GM21737 (cell line): ENCODE data around the gene ZNF536.

ENCODE experiments used
- ATAC-seq: cut with Tn5 transposase; IDR thresholded peaks from one replicate; pipeline ENCODE4 v1.9.1; 2021; ENCODE audit warnings: mild to moderate bottlenecking, moderate library complexity; ENCODE audit not compliant: unreplicated experiment

The ZNF536 gene

DNA sequence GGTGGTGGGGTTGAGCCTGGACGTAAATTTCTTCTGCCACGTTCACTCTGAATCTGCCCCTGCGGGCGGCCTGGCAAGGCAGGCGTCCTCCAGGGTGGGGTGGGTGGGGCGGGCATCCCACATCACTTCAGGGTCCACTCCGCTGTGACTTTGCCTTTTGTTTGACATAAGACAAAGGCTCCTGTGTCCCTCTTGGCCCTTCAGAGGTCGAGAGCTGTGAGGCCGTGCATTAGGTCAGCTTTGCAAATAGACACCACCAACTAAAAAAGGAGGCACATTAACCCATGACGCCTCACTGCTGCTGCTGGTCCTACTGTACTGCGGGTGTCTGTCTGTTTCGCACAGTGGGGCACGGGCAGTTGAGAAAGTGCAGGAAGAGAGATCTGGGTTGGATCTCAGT is 10.5 kb upstream of the ZNF536 start:
- no peak for ATAC-seq

DNA sequence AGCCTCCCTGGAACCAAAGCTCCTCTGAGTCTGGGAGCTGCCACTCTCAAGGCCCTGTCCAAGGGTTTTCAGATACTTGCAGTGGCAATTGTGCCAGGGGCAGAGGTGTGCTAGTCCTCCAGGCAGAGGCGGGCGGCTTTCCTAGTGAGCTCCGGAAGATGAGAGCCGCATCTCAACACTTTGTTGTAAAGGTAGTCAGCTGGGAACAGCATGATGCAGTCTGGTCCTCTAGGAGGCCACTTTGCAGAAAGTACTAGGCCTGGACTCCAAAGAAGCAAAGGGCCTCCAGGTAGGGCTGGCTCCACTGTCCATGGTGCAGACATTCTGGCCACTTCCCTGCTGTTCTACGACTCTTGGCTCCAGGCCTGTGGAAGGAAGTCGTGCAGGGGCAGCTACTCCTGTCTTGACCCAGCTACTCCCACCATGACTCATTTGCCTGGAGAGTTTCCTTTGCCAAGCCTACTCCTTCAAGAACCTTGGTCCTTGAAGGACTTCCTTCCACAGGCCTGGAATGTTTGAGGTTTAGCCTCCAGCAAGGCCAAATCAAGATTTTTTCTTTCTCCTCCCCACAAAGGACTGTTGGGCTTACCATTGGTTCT is 9.9 kb upstream of the ZNF536 start:
- ATAC-seq, result no peak

DNA sequence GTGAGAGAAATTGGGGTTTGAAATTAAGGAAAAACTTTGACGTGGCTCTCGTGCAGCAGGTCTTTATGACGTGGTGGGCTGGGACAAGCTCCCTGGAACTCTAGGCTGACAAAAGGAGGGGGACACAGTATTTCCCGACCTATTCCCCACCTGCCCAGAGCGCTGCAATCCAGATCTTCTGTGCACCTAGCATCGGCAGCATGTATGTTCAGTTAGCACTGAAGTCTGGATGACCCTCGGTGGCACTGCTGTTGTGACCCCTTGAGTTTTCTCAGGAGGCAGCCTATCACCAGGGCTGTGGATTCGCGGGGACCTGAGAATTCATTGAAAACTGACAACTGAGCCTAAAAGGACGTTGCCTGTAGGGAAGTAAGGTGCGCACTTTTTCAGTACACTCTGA is 9.1 kb upstream of the ZNF536 start:
- no peak for ATAC-seq

DNA sequence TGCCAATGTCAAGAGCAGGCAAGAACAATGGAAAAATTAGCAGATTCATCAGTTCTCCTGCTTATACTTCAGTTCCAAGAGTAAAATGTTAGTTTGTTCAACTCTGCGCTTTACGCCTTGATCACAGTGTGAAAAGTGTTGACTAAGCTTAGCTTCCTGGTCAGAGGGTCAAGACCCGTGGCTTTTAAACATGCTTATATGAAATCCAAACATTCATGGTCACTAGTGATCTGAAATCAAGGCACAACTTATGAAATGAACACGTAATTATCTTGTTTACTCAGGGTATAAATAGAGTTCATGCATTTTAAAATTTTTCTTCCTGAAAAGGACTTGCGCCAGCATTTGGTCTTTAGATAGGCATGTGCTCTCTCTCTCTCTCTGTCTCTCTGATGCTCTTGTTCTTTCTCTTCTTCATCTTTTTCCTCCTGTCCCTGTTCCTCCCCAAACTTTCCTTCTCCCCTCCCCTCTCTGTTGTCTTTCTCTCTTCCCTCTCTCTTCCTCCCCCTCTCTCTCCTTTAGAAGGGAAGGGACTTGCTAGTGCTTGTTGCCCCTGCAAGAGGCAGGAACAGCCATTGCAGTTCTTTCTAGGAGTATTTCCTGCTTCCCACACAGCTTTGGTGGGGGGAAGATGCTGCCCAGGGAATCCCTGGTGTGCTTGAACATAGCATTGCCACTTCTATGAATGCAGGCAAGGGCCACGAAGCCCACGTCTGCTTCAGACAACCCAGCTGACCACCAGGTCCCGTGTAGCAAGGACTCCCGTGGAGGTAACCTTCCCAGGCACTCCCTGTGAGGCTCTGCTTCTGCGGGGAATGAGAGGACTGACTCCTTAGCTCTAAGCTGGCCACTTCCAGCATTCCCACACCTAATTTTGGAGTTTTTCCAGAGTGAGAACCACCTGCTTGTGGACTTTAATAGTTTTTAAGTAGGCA is 7.1 kb upstream of the ZNF536 start:
- ATAC-seq, result no peak

DNA sequence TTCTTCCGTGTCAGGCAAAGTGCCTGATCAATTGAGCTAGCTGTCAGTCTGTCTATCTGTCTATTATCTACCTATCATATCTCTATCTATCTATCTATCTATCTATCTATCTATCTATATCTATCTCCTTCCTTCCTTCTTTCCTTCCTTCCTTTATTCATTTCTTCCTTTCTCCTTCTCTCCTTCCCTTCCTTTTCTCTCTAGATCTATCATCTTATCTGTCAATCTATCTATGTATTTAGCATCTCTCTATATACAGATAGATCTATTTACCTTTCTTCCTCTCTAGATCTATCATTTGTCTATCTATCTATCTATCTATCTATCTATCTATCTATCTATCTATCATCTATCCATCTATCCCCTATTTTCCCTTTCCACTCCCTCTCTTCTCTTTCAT is 5.9 kb upstream of the ZNF536 start:
- no peak for ATAC-seq

DNA sequence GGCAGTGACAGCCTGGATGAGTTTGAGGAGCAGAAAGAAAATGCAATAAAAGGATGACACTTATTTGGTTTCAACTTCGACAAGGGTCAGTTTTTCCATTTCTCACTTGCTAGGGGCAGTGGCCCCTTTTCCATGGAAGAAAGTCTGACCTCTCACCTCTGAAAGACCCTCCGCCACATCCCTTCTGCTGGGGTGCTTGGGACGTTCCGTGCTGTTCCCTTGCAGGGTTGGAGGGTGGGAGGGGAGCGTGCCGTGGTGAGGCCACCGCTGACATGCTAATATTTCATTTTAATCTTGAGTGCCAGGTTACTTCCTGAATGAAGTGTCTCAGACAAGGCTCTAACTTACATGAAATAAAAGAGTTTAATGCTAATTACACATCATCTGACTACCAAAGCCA is 5.2 kb upstream of the ZNF536 start:
- no peak for ATAC-seq

DNA sequence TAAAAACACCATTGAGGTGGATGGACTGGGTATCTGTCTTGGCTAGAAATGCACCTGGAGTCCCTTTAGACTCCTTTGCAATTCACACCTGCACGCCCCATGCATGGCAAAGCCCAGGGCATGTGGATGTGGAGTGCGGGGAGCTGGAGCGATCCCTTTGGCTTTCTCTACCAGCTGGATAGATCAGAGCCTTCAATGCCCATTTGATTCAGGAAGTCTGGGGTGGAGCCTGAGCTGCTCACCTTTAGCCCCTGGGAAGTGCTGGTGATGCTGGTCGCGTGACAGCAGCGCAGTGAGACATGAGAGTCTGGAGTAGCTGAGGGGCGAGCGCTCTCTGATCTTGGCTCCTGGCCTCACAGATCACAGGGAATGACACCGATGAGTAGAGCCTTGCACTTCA is 4.8 kb upstream of the ZNF536 start:
- no peak for ATAC-seq

DNA sequence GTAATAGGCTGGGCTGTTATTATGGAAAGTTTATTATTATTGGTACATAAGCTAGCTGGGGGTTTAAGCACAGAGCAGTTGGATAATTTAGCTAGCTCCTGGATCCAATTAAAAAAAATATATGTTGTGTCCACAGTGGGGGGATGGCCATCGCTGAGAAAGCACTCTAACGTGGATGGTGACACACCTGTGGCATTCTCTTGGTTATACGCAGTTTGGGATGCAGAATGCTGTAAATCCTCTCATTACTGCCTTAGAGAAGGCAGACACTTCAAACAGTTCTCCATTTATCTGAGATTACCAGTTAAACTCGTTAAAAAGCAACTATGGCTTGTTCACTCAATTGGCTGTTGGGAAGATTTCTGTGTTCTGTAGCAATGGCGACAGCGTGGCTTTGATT is 2.4 kb upstream of the ZNF536 start:
- no peak for ATAC-seq

DNA sequence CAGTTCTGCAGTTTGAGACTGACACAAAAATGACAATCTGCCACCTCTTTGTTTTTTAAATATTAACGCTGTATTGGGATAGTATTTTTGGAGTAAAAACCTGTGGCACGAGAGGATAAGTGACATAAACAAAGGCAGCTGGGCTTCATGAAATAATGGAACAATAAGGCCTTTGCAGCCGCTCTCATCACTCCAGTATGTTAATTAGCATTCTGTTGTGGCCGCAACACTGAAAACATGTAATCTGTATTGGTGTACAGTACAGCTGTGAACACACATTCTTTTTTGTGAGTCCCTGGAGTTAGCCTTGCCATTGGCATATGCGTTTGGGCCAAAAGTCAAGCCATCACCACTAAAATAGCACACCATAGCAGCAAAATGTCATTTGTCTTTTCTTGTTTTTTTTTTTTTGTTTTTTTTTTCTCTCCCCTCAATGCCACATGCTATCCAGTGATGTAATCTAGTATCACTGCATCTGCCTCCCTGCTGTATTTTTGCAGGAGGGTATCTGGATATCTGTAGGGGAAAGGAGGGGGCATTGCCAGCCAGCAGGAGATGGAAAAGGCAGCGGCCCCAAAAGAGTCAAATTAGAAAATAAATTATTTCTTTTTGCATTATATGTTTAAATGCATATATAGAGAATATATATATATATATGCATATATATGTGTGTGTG is 885 bp upstream of the ZNF536 start:
- no peak for ATAC-seq

DNA sequence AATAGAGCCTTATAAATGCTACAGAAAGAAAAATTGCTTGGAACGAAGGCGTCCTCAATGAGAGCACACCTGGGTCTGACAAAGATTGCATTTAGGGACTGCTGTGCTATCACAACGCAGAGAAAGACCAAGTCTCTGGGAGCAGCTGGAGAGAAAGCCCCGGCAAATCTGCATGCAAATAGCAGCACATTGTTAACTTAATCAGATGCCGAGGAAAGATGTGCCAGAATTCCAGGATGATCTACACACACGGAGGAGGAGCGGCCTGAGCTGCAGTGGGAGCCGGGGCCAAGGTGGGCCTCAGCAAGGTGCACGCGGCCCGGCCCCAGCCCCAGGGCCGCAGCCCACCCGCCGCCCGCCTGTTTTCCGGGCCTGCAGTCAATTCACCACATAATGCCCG is 1.4 kb downstream of the ZNF536 start:
- no peak for ATAC-seq

DNA sequence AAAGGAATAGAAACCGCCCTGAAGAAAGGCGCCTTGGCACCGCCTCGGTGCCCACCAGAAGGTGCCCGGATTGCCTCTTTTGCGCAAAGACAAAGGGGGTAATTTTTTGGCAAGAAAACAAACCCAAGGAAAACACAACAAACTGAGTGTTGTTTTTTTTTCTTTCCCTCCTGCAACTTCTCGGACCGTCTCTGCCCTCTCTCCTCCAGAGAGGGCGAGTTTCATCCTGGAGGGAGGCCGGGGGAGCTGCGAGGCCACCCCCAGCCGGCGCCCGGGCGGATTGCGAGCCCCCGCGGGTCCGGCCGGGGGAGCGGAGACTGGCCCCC is 2.3 kb downstream of the ZNF536 start:
- ATAC-seq, result no peak

DNA sequence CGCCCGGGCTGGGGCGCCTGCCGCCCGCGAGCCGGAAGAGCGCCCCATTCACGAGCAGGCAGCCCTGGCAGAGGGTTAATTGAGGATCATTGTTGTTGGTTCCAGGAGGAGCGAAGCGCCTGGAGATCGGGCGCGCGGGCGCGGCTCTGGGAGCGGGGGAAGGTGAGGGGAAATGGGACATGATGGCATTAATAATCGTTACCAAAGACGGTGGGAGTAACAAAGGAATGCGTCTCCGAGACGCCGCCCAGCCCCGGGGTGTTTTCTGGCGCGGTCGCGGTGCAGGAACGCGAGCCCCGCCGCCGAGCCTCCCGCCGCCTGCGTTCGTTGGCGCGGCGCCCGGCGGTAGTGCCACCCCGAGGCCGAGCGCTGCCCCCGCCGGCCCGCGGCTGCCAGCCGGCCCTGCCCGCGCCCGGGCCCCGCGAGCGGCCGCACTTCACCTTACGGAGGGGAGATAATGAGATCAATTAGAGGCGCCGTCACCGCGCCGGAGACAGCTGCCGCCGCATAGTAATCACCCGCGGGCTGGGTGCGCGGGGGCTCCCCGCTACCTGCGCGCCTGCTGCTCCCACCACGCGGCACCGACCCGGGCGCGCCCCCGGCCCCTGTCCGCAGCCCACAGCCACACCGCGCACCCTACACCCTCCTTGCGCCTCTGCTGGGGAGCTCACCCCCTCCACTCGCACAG is 2.8 kb downstream of the ZNF536 start:
- no peak for ATAC-seq

DNA sequence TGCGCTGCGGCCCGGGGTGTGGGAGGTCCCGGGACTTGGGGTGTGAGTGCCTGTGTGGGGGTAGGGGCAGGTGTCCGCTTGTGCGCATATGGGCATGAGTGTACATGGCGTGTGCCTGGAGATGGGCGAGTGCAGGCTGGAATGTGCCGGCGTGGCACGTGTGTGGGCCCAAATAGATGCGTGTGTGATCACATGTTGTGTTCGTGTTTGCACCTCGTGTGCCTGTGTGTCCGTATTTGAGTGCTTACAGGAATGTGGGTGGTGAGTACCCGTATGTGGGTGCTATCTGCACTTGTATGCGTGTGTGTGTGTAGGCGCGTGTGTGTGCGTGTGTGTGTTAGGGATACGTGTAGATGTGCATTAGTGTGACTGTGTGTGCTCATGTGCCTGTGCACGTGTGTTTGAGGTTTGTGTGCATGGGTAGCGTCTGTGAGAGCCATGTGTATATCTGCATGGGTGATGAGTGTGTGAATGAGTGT is 3.4 kb downstream of the ZNF536 start:
- ATAC-seq, result no peak

DNA sequence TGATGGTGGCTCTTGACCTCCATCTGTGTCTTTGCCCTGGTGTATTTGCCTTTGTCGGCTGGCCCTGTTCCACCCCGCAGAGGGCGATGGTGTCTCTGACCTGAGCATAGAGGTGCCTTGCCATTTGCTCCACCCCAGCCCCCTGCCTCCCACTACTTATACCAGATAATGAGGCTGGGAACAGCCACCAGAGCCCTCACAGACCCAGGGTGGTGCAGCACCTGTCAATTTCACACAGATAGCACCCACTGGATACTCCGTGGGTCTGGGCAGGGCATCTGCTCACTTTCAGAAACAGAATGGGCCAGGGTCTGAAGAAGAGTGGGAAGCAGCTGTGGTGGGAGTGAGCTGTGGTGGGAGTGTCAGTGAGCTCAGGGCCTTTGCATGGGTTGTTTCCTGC is 4.1 kb downstream of the ZNF536 start:
- no peak for ATAC-seq

DNA sequence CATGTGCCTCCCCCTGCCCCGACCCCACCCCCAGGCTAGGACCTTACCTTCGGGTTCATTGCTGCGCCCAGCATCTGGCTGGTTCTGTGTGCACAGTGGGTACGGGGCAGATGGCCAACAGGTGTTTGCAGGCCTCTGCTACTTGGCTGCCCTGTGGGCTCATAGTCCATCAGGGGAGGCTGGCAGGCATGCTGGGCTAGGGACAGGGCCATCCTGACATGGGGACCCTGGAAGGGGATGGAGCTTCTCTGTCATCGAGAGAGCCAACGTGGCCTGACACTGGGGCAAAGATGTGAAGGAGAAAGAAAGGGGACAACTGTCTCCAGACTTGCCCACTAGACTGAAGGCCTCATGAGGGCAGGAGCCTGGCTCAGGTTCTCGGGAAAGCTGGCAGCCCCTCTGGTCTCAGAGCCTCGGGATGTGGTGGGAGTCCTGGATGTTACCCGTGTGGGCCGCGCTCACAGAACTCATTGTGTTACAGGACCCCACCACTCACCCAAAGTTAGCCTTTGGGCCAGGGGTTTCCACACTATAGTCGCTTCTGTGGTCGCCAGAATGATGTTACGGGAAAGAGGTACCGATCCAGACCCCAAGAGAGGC is 4.7 kb downstream of the ZNF536 start:
- ATAC-seq, result no peak

DNA sequence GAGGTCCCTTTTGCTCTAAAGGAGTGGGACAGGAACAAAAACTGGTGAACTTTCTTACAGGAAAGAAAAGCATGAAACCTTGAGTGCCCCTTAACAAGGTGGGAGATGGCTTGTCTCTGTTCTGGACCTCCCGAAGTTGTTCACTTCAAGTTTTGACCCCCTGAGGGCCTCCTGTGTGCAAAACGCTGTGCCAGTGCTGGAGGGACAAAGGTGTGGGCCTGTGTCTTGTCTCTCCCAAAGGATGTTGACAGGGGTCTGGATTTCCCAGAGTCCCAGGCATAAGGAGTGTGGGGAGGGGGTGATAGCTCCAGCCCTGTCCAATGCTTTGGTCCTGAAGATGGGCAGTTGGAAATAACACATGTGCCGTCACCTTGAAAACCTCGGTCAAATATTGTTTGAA is 6.5 kb downstream of the ZNF536 start:
- ATAC-seq, result no peak

DNA sequence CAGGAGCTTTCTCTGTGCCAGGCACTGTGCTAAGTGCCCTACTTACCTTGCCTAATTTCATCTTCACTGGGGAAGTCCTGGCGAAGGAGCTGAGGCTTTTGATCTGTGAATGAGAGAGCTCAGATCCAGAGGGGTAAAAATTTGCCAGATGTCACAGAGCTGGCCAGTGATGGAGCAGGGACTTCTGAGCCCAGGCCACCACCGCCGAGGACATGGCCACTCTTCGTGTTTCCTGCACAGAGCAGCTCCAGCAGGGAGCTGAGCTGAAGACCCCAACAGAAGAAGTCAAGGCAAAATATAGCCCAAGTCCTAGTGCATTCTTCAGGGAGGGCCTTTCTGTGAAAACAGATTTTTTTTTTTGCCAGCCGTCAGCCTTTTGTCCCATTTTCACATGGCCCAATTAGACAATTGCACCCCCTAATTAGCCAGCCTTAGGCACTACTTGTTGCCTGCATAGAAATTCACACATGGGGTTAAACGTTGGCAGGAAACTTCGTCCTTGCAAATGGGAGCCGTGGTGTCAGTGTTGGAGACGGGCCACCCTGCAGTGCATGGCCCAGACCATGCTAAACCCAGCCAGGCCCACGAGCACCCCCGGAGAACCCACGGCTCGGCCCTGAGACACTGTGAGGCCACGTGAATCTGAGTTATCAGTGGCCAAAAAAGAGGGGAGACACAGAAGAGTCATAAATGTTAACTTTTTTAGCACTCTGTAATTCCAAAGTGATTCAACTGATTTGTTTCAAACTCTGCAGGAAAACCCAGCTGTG is 7.8 kb downstream of the ZNF536 start:
- ATAC-seq, result no peak

DNA sequence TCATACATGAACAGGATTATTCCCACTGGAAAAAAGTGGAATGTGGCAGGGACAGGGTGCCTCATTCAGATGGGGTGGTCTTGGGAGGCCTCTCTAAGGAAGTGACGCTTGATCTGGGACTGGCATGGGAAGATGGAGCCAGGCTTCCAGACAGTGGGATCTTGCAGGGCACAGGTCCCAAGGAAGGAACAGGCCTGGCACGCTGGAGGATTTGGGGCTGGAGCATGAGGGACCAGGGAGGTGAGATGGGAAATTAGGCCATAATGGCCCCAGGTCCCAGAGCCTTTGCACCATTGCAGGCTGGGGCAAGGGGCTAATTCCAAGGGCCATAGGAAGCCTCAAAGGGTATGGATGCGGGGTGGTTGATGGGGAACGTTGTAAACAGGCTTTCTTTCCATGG is 9.2 kb downstream of the ZNF536 start:
- ATAC-seq, result no peak

DNA sequence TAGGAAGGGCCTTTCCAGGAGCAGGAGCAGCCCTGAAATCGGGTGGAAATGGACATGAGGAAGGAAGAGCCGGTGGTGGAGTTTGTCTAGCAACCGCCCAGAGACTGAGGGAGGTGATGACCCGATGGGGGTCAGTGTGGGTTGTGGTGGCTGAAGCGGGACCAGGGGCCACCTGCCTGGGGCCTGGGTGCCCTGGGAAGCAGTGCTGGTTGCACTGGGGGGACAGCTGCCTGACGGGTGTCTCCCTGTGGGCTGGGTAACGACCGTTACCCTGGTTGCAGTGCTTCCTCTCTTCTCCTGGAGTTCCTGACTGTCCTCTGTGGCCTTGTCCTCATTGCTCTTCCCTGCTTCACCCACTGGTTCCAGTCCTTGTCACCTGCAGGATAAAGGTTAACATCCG is 13.0 kb downstream of the ZNF536 start:
- no peak for ATAC-seq

DNA sequence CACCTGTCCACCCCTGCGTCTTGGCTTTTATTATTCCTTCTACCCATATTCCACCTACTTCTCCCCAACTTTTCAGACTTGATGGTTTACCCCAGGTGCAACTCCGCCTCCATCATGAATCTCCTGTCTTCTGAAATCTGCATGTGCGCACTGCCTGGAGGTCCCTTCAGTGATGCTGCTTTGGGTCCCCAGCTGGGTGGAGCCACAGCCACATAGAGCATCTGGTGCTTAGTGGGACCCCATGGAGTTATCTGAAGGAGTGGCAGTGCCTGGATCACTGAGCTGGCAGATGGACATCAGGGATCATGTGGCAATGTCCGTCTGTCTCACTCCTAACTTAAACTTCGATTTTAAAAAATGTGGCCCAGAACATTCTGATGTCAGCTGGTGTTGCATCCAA is 13.5 kb downstream of the ZNF536 start:
- ATAC-seq, result no peak
